HG02852 (cell line): ENCODE results near the gene HS3ST3A1.

ENCODE experiments used
- ATAC-seq: cut with Tn5 transposase; IDR thresholded peaks from one replicate; pipeline ENCODE4 v1.9.1; 2021; ENCODE audit warnings: mild to moderate bottlenecking, moderate library complexity; ENCODE audit not compliant: unreplicated experiment

Gene HS3ST3A1

DNA sequence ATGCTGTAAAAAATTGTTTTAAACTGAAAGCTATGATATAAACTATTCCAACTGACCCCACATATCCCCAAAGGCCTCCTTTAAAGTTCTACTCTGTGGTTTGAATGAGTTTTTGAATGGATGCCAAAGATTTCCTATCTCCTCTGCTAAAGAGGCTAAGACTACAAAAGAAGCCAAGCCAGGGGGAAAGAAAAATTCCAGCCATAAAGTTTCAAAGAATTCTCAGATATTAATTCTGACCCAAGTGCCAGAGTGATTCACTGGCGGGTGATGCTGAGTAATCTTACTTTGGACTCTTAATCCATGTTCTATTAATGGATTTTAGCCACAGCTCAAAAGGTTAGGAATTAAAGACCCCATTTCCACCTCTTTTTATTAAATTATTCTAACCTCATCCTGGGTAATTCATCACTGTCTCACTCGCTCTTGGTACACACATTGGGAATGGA, 60.7 kb downstream of the HS3ST3A1 start:
- no peak for ATAC-seq

DNA sequence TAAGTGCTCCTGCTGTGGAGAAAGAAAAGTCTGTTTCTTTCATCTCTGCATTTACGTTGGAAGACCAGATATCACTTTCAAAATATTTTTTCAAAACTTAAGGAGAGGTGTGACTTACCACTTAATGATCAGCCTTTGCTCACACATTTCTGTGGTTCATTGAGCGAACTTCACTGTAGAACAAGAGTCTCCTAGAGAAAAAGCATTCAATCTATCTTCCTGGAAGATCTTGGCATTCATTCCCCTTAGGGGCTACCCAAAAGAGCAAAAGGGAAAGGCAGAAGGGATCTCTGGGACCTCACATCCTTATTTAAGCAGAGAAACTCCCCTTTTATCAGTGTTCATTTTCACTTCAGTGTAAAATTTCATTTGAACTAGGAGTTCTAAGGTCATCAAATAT, 61.2 kb downstream of the HS3ST3A1 start:
- no peak for ATAC-seq

DNA sequence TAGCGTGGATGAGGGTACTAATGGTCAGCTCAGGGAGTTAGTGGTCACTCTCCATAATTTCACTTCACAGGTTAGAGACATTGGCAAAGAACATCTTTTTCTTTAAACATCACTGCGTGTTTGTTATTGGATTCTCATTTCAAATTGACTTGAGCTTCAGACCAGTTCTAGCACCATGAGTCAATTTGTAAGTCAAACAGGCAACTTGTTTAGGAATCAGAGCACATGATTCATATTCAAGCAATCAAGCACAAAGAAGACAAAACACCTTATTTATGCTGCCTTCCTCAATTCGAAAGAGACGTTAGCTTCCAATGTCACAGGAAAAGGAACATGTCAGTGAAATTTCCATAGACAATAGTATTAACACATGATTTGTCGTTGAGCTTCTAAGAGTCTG, 62.3 kb downstream of the HS3ST3A1 start:
- ATAC-seq: no peak

DNA sequence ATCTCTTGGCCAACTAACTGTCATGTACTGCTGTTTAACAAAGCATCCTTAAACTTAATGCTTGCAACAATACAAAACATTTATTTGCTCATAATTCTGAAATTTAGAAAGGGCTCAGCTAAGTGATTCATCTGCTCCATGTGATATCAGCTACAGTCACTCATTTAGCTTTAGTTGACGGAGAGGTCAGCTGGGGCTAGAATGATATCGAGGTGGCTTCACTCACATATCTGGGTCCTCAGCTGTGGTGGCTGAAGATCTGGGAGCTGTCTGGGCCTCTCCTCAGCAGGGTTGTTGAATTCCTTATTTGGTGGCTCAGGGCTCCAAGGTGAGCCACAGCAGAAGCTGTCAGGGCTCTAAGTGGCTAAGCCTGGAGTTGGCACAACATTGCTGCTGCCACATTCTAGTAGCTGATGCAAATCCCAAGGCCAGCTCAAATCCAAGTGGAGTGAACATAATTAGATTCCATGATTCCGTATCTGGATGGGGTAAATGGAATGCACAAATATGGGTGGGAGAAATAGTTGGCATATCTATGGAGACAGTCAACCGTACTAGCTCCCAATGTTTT, 62.8 kb downstream of the HS3ST3A1 start:
- no peak for ATAC-seq

DNA sequence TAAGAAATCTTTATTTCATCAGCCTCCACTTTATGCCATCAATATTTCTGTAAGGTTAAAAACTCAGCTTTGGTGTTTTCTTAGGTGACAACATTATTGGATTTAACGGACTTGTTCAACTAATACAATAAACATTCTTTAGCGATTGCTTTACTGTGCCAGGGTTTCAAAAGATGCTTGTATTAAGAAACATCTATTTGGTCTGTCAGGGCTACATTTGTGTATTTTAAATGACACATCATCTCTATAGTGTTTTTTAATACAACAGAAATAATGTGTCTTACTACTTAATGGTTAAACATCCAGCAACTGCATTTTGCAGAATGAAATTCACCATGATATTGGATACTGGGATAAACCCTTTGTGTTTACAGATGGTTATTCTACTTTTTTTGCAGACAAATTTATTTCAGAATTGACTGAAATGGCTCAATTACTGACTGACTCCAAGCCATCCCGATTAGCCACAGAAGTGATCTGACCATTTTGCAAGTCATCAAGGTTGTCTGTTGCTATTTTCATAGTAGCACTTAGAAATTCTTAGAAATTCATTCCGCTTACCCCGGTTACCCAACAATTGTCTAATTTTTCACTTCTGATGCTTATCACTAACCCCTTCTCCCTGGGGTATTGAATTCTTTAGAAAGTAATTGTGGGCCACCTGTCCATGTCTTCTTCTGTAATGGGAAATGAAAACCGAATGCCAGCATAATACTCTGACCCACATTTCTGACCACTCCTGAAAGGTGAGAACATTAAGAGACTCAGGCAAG, 63.7 kb downstream of the HS3ST3A1 start:
- ATAC-seq: no peak

DNA sequence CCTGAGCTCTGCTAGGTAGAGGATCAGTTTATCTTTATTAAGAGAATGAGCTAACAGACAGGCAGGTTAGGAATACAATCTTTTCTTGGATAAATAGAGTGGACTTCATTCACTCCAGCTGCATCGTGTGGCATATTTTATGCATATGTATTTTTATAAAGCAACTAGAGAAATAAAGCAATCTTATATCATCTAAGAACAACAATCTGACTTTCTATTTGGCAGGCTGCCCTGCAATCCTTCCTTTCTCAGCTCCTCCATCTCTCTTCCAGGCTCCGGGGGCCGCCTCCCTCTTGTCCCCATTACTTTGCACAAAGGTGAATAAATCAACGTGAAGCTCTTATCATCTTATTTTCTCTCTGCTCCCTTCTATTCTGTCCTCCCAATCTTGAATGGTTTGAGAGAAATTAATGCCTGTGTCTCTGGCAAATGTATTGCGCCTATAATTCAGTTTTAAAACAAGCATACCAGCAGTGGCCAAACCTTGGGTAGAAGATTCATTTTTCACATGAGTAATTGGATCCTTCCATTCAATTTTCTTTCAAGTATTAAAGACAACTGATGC, 64.5 kb downstream of the HS3ST3A1 start:
- ATAC-seq: no peak

DNA sequence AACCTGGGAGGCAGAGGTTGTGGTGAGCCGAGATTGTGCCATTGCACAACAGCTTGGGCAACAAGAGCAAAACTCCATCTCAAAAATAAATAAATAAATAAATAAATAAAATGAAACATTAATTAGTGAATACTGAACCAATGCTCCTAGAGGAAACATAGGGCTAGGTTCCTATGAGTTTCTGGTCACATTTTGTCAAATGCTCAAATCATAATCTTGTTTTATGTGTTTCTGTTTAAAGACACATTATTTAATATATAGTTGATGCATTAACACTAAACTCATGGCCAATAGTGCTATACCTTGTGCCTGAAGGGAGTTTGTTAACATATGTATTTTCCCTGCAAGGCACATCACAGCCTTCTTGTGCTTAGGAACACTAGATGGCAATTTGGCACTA, 66.8 kb downstream of the HS3ST3A1 start:
- ATAC-seq: no peak

DNA sequence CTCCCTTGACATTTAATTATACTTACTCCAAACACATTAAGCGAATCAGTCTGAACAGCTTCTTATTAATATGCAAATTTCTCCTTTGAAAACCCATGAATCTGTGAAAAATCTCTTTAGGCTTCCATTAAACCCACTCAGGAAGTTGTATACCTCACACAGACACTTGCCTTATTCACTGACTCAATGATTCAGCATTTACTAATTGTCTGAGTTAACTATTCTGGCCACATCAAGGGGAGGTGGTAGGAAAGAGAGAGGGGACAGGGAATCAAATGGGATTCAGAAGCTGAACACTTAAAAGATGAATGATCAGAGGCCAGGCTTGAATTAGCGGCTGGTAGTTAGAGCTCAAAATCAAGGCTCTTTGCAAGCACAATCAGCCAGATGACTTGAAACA, 70.0 kb downstream of the HS3ST3A1 start:
- ATAC-seq: no peak

DNA sequence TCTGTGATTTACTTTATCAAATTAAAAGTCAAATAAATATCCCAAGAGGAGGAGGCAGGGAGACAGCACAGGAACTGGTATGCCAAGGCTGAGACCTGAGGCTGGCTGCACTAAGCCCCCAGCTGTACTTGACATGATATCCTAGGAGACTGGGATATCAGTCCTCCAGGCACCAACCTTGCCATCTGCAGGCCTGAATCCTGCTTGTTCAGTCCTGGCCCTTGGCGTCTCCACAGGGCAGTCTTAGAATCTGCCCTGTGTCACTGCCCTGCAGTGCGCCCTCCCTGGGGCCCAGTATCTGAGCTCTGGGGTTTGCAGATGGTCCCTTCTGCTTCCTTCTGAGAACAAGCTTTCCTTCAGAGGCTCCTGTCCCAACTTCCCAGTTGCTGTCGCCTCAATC, 75.9 kb downstream of the HS3ST3A1 start:
- ATAC-seq: no peak

DNA sequence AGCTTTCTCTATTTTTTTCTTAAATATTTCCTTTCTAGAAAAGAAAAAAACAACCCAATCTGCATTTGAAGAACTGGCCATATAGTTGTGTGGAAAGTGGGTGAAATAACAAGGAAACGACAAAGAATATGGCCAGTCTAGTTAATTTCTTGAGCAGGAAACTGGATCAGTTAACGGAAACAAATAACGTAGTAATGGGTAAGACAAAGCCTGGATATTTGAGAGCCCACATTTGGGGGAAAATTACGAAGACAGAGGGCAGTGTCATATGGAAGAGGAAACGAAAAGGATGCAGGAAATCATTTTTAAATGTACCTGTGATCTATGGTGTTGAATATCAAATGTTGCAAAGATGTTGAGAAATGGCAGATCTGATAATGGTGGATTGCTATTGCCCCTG, 78.6 kb downstream of the HS3ST3A1 start:
- ATAC-seq: no peak

DNA sequence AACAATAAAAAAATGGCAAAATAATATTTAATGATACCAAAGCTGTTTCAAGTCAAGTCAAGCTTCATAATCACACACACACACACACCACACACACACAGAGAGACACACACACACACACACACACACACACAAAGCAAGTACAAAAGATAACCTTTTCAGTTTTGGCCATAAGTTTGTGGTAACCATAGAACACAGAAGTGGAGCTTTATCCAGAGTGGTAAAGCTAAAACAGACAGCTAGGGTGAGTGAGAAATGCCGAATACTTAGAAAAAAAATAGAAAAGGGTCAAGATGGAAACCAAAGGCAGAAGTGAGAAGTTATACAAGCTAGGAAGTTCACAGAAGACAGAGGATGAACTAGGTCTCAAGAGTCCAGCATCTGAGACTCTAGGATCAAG, 79.0 kb downstream of the HS3ST3A1 start:
- ATAC-seq: no peak

DNA sequence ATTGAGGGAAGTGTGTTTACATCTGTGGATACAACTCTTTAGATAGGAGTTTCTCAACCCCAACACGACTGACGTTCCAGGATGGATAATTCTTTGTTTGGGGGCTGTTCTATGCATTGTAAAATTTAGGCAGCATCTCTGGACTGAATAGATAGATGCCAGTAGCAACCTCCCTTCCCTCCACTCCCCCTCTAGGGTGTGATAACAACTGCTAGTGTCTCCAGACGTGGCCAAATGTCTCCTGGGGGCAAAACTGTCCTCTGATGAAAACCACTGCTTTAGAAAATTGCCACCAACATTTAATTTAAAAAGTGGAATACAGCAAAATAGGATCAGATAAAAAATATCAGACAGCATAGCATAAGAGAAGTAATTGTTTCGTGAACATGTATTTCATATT, 79.9 kb downstream of the HS3ST3A1 start:
- no peak for ATAC-seq

DNA sequence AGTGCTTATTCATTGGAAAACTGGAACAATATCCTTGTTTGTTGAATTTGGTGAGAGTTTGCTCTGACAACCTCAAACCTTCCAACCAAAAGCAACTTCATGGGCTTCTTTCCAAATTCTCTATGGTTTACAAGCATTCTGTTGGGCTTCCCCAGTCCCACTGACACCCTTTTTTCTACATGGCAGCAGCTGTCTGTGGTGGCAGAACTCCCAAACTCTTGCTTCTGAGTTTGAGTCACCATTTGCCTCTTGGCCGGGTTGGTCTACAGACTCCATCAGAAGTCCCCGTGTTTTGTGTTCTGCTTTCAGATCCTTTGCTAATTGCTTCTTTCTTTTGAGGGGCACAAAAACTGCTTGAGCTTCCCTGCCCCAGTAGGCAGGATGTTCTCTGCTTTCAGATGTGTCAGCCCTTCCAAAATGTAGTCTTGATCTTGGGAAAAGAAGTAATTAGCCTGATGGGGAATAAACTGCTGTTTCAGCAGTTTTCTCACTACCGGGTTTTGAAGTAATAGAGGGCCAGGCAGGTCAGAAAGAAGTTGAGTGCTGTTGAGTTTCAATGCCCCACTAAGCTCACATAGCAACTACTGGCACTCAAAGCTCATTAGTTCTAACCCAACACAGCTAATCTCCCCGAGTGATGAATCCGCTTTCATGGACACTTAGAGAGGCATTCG, 80.7 kb downstream of the HS3ST3A1 start:
- ATAC-seq: peak; percentile 50

DNA sequence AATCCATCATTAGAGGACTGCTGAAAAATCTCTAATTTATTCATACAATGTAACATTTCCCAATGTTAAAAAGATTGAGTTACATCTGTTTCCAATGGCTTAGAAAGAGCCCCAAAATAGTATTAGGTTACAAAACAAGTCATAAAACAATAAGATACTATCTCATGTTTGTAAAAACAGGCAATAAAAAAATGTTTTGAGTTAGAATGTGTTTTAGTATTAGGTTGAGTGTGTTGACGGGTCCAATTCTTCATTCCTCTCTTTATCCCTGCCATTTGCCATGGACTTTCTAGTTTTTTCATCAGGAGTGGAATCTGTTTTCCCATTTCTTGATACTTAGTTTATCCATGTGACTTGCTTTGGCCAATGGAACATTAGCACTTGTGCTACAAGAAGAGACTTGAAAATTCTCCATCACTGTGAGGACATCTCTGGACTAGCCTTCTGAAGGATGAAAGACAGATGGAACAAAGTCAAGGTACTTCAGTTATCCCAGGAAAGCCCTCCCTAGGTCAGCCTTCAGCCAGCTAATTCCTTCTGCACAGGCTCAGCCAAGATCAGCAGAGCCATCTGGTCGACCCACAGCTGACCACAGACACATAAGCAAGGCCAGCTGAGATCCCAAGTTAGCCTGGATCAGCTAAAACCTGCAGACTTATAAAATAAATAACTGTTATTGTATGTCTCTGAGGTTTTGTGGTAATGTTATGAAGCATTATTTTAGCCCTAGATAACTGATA, 83.3 kb downstream of the HS3ST3A1 start:
- ATAC-seq: no peak

DNA sequence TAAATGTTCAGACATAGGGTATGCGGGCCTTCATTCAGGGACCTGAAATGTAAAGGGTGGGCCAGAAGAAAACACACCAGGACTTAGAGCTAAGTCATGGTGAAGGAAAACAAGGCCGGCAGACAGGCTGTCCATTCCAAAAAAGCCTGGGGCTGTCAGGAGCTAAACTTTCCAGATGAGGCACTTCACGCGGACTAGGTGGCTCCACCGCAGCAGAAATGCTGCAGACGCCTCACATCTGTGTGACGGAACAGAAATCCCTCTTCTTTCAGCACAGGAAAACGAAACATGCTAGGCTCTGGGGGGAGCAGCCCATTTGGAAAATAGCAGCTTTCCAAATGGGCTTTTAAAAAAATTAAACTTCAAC, 88.7 kb downstream of the HS3ST3A1 start:
- ATAC-seq: no peak

DNA sequence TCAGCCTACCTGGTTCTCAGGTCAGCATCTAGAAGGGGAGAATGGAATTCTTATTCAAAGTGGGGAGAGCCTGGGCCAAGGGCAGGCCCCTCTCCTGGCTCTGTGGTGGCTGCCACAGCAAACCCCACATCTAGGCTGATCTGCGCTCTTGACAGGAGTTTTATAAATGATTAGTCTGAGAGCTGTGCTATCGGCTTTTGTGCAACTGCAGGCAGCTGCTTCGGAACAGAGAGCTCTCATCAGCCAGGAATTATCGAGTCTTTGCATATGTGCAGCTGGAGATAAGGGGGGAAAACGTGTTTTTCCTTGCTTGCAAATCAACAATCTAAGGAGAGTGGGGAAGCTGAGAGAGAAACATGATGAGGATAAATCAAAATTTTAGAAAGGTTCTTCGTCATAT, 91.7 kb downstream of the HS3ST3A1 start:
- peak; percentile 23 for ATAC-seq

DNA sequence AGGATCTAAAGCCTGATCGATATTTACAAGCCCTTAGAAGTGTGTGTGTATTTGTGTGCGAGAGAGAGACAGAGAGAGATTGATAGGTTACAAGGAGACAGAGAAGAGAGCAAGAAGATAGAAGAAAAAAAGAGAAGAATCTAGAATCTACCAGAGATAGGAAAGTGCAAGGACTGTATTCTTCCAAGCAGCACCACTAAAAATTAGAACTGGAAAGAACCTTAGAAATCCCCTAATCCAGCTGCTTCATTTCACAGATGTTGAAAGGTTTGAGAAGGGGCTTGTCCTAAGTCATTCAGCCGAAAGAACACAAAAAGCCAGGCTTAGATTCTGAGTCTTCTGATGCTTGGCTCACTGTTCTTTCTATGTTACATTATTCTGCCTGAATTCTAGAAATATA, 92.2 kb downstream of the HS3ST3A1 start:
- peak; percentile 62 for ATAC-seq

DNA sequence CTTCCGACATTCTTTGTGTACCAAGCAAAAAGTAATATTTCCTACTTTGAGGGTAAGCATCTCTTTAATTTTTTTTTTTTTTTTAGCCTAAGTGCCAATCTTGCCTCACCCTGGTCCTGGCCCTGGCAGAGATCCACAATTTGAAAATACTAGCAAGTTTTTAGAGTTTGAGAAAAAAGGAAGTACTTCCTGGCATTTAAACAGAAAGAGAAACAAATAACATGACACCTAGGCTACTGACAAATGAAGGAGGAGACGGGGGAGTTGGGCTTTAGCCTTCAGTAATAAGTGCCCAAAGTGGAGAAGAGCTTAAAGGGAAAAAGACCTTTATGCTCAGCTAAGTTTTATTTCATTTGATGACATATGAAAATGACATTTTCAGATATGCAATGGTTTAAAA, 92.8 kb downstream of the HS3ST3A1 start:
- no peak for ATAC-seq

DNA sequence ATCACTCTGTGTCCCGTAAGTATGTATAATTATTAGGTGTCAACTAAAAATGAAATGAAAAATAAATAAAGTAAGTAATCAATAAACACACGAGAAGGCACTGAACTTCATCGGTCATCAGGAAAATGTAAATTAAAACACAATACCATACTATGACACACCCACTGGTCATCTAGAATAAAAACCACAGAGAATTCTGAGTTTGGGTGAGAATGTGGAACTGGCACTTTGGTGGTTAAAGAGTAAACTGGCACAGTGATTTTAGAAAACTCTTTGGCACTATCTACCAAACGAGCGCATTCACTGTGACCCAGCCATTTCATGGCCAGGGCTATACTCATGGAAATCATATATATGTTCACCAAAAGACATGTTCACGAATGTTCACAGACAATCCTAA, 98.2 kb downstream of the HS3ST3A1 start:
- no peak for ATAC-seq

DNA sequence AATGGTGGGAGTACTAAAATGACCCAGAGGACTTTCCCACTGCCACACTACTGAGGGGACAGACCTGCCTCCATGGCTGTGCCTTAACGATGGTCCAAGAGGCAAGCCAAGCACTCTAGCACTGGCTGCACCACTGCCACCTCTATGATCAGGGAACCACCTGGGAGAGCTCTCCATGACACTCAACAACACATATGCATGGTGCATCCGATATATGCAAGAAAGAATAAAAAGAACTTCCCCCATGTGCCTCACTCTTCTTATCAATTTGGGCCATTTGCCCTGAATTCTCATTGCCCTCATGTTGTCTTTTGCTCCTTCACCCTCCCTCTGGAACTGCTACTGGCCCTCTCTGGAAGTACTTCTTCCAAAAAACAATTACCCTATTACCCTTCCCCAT, 99.5 kb downstream of the HS3ST3A1 start:
- ATAC-seq: no peak

DNA sequence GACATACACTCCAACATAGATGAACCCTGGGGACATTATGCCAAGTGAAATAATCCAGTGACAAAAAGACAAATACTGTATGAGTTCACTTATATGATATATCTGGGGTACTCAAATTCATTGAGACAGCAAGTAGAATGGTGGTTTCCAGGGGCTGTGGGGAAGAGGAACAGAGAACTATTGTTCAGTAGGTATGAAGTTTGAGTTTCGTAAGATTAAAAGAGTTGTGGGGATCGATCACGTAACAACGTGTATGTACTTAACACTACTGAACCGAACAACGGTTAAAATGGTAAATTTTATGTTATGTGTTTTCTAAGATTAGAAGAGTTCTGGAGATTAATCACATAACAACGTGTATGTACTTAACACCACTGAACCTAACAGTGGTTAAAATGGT, 100.8 kb downstream of the HS3ST3A1 start:
- no peak for ATAC-seq
